Measurements from ENCODE around the gene UGT3A2.

- TF ChIP-seq CTCF (IDR thresholded peaks at IDR 0.05; ENCODE audit: insufficient read depth, low read length, poor library complexity, severe bottlenecking) = no peak
- no peak for TF ChIP-seq EZH2phosphoT487 (conservative IDR thresholded peaks at IDR 0.05; ENCODE audit: low read length)
These were observed 70.6 kb downstream of the UGT3A2 start for GRCh38 chr5:35996076-35996475.
